IMR-90 (cell line): Measurements from ENCODE around the gene AMZ2.
"Not testable (repeated sequence)": the region's sequence is repeated elsewhere in the genome, so short reads cannot be mapped to it uniquely, and the experiment has no call there.

Experiments used
- BHLHE40 ChIP-seq: fragments of 150-350 bp; IDR thresholded peaks from 2 replicates; pipeline ENCODE4 v1.6.1; 2016; ENCODE audit warnings: mild to moderate bottlenecking, low read depth, low read length
- CTCF ChIP-seq: conservative IDR thresholded peaks from 2 replicates; pipeline ENCODE4 v1.5.1; 2012; ENCODE audit warnings: mild to moderate bottlenecking, low read depth, low read length, improper control_type of control experiment
- FOS ChIP-seq: fragments of 150-350 bp; IDR thresholded peaks from 2 replicates; pipeline ENCODE4 v1.6.1; 2016; ENCODE audit warnings: low read depth, low read length
- MXI1 ChIP-seq: IDR thresholded peaks from 2 replicates; pipeline ENCODE4 v1.6.1; 2012; ENCODE audit warnings: low read depth, mild to moderate bottlenecking, low read length, moderate library complexity, borderline replicate concordance
- RFX5 ChIP-seq: IDR thresholded peaks from 2 replicates; pipeline ENCODE4 v1.8.0; 2012; ENCODE audit warnings: low read depth, mild to moderate bottlenecking, low read length, moderate library complexity

- TF ChIP-seq RFX5, BHLHE40, CTCF, FOS, MXI1: not testable (repeated sequence)
Measured at GRCh38 chr17:68234726-68235335, 13.0 kb upstream of the AMZ2 start.
